Adipocyte (in vitro differentiated cells): ENCODE measurements around the gene RAB30.
"Not testable (repeated sequence)": the region's sequence is repeated elsewhere in the genome, so short reads cannot be mapped to it uniquely, and the experiment has no call there.

Source experiments
- DNase-seq: peaks from one replicate; pipeline ENCODE4 v3.0.0-alpha.2; 2015; ENCODE audit warnings: low read depth
- H3K27me3 ChIP-seq: replicated peaks from 2 replicates; pipeline ENCODE4 v1.7.0; 2013; ENCODE audit warnings: mild to moderate bottlenecking, low read length, moderate library complexity; ENCODE audit not compliant: control insufficient read depth, insufficient read depth
- H3K36me3 ChIP-seq: 2 replicates; pipeline ENCODE4 v1.7.0; 2013; ENCODE audit warnings: low read length, mild to moderate bottlenecking, moderate library complexity; ENCODE audit not compliant: control insufficient read depth, insufficient read depth, severe bottlenecking
- H3K4me1 ChIP-seq: 2 replicates; pipeline ENCODE4 v1.7.0; 2013; ENCODE audit warnings: mild to moderate bottlenecking, low read length, moderate library complexity; ENCODE audit not compliant: control insufficient read depth, insufficient read depth
- H3K4me3 ChIP-seq: 2 replicates; pipeline ENCODE4 v1.7.0; 2013; ENCODE audit warnings: mild to moderate bottlenecking, low read length, moderate library complexity
- H3K9ac ChIP-seq: 2 replicates; pipeline ENCODE4 v1.7.0; 2013; ENCODE audit warnings: mild to moderate bottlenecking, low read length, moderate library complexity
- H3K9me3 ChIP-seq: 2 replicates; pipeline ENCODE4 v1.7.0; 2013; ENCODE audit warnings: mild to moderate bottlenecking, low read length, moderate library complexity; ENCODE audit not compliant: control insufficient read depth

Gene RAB30

GRCh38 chr11:83021780-83022125, 49.9 kb downstream of the RAB30 start:
- peaks cover 19% of the 10 kb centered on the region for H3K4me1 ChIP-seq
- no peaks in the 10 kb centered on the region for H3K9me3 ChIP-seq
- H3K9ac ChIP-seq = no peak overlapping the region
- no peak overlapping the region for H3K4me3 ChIP-seq
- H3K36me3 ChIP-seq = no peaks in the 10 kb centered on the region
- DNase-seq = no peak
- no peaks in the 10 kb centered on the region for H3K27me3 ChIP-seq

- Histone ChIP-seq H3K27me3 (no peaks in the 10 kb centered on the region), H3K36me3 (no peaks in the 10 kb centered on the region), H3K4me1 (peaks cover 19% of the 10 kb centered on the region), H3K9ac (no peak overlapping the region), H3K9me3 (no peaks in the 10 kb centered on the region), H3K4me3 (no peak overlapping the region)
- no peak for DNase-seq
These were observed 50.5 kb downstream of the RAB30 start for GRCh38 chr11:83020942-83021779.

- Histone ChIP-seq H3K36me3 (no peaks in the 10 kb centered on the region), H3K9me3 (no peaks in the 10 kb centered on the region), H3K4me3 (no peak overlapping the region), H3K9ac (no peak overlapping the region), H3K27me3 (no peaks in the 10 kb centered on the region), H3K4me1 (peaks cover 13% of the 10 kb centered on the region)
- no peak for DNase-seq
These were observed 51.7 kb downstream of the RAB30 start for GRCh38 chr11:83019888-83020579.

GRCh38 chr11:83014951-83015350, 56.7 kb downstream of the RAB30 start:
- Histone ChIP-seq H3K9ac (no peak overlapping the region), H3K4me1 (peaks cover 15% of the 10 kb centered on the region), H3K4me3 (no peak overlapping the region), H3K9me3 (no peaks in the 10 kb centered on the region), H3K36me3 (no peaks in the 10 kb centered on the region), H3K27me3 (no peaks in the 10 kb centered on the region)
- DNase-seq = no peak

- Histone ChIP-seq H3K9me3 (no peaks in the 10 kb centered on the region), H3K27me3 (no peaks in the 10 kb centered on the region), H3K4me1 (peaks cover 29% of the 10 kb centered on the region), H3K9ac (no peak overlapping the region), H3K4me3 (no peak overlapping the region), H3K36me3 (no peaks in the 10 kb centered on the region)
- DNase-seq = no peak
These were observed 59.3 kb downstream of the RAB30 start for GRCh38 chr11:83012168-83013067.

- H3K36me3 ChIP-seq = no peaks in the 10 kb centered on the region
- H3K4me1 ChIP-seq = peaks cover 38% of the 10 kb centered on the region
- no peak overlapping the region for H3K9ac ChIP-seq
- H3K4me3 ChIP-seq = no peak overlapping the region
- H3K9me3 ChIP-seq = no peaks in the 10 kb centered on the region
- H3K27me3 ChIP-seq = no peaks in the 10 kb centered on the region
- DNase-seq = no peak
These were observed 60.1 kb downstream of the RAB30 start for GRCh38 chr11:83011333-83012167.

GRCh38 chr11:83009999-83010398, 61.7 kb downstream of the RAB30 start:
- Histone ChIP-seq H3K4me3 (no peak overlapping the region), H3K9ac (no peak overlapping the region), H3K36me3 (no peaks in the 10 kb centered on the region), H3K27me3 (no peaks in the 10 kb centered on the region), H3K4me1 (peaks cover 38% of the 10 kb centered on the region), H3K9me3 (no peaks in the 10 kb centered on the region)
- DNase-seq = no peak

GRCh38 chr11:83009136-83009535, 62.6 kb downstream of the RAB30 start:
- H3K9me3 ChIP-seq, DNase-seq, H3K27me3 ChIP-seq, H3K9ac ChIP-seq, H3K36me3 ChIP-seq, H3K4me3 ChIP-seq: not testable (repeated sequence)
- H3K4me1 ChIP-seq = peaks cover 38% of the 10 kb centered on the region

GRCh38 chr11:83008581-83008923, 63.1 kb downstream of the RAB30 start:
- Histone ChIP-seq H3K36me3 (no peaks in the 10 kb centered on the region), H3K4me3 (no peak overlapping the region), H3K27me3 (no peaks in the 10 kb centered on the region), H3K4me1 (peaks cover 35% of the 10 kb centered on the region), H3K9ac (no peak overlapping the region), H3K9me3 (no peaks in the 10 kb centered on the region)
- DNase-seq = no peak

- peaks cover 30% of the 10 kb centered on the region for H3K4me1 ChIP-seq
- no peaks in the 10 kb centered on the region for H3K27me3 ChIP-seq
- no peak overlapping the region for H3K9ac ChIP-seq
- H3K9me3 ChIP-seq = no peaks in the 10 kb centered on the region
- H3K4me3 ChIP-seq = no peak overlapping the region
- no peak for DNase-seq
- H3K36me3 ChIP-seq = no peaks in the 10 kb centered on the region
These were observed 63.7 kb downstream of the RAB30 start for GRCh38 chr11:83007909-83008580.
